Mesendoderm (in vitro differentiated cells): ENCODE measurements around the gene PFDN2.
A peak's percentile ranks its signal among the peaks of the same experiment; 100 is the strongest.
"Not testable (repeated sequence)": the region's sequence is repeated elsewhere in the genome, so short reads cannot be mapped to it uniquely, and the experiment has no call there.

Experiments
- DNase-seq: peaks from one replicate; pipeline ENCODE4 v3.0.0; 2013
- H2AK5ac ChIP-seq: 2 replicates; pipeline ENCODE4 v1.6.1; 2013; ENCODE audit warnings: low read length, inconsistent platforms
- H2BK120ac ChIP-seq: 2 replicates; pipeline ENCODE4 v1.6.1; 2013; ENCODE audit warnings: low read depth, mild to moderate bottlenecking, low read length, moderate library complexity, mixed read lengths
- H2BK15ac ChIP-seq: replicated peaks from 2 replicates; pipeline ENCODE4 v1.6.1; 2013; ENCODE audit warnings: low read depth, mild to moderate bottlenecking, moderate library complexity
- H2BK5ac ChIP-seq: 2 replicates; pipeline ENCODE4 v1.6.1; 2013; ENCODE audit warnings: low read length, inconsistent platforms
- H3K18ac ChIP-seq: 2 replicates; pipeline ENCODE4 v1.6.1; 2013; ENCODE audit warnings: mild to moderate bottlenecking, low read length, mixed read lengths
- H3K23ac ChIP-seq: one replicate; pipeline ENCODE4 v1.6.1; 2013; ENCODE audit warnings: low read length
- H3K27ac ChIP-seq: 2 replicates; pipeline ENCODE4 v1.5.1; 2013; ENCODE audit warnings: low read depth, mild to moderate bottlenecking, inconsistent platforms, low read length, moderate library complexity
- H3K27me3 ChIP-seq: 2 replicates; pipeline ENCODE4 v1.6.1; 2013; ENCODE audit warnings: low read length, control low read depth, mild to moderate bottlenecking, inconsistent platforms; ENCODE audit not compliant: insufficient read depth, poor library complexity
- H3K36me3 ChIP-seq: 2 replicates; pipeline ENCODE4 v1.6.1; 2013; ENCODE audit warnings: low read length, inconsistent platforms; ENCODE audit not compliant: control insufficient read depth, insufficient read depth
- H3K4ac ChIP-seq: one replicate; pipeline ENCODE4 v1.6.1; 2013; ENCODE audit warnings: low read depth, mild to moderate bottlenecking, low read length, moderate library complexity
- H3K4me1 ChIP-seq: 2 replicates; pipeline ENCODE4 v1.6.1; 2013; ENCODE audit warnings: low read depth, low read length, inconsistent platforms; ENCODE audit not compliant: control insufficient read depth
- H3K4me2 ChIP-seq: 2 replicates; pipeline ENCODE4 v1.6.1; 2013; ENCODE audit warnings: low read length
- H3K4me3 ChIP-seq: 2 replicates; pipeline ENCODE4 v1.5.1; 2013; ENCODE audit warnings: mild to moderate bottlenecking, low read length
- H3K56ac ChIP-seq: one replicate; pipeline ENCODE4 v1.6.1; 2013; ENCODE audit warnings: low read length
- H3K79me1 ChIP-seq: 2 replicates; pipeline ENCODE4 v1.6.1; 2013; ENCODE audit warnings: low read length, inconsistent platforms
- H3K79me2 ChIP-seq: 2 replicates; pipeline ENCODE4 v1.6.1; 2013; ENCODE audit warnings: mild to moderate bottlenecking, low read length; ENCODE audit not compliant: control insufficient read depth, insufficient read depth
- H3K9ac ChIP-seq: 2 replicates; pipeline ENCODE4 v1.6.1; 2013; ENCODE audit warnings: low read length, inconsistent platforms
- H4K5ac ChIP-seq: one replicate; pipeline ENCODE4 v1.6.1; 2013; ENCODE audit warnings: low read length
- H4K8ac ChIP-seq: one replicate; pipeline ENCODE4 v1.6.1; 2013; ENCODE audit warnings: low read depth, mild to moderate bottlenecking, control low read depth, low read length, moderate library complexity
- WGBS: extraction: QIAGEN DNeasy Blood & Tissue Kit; methylation state at CpG from one replicate; pipeline ENCODE4 v1.1.7; 2013; ENCODE audit warnings: low lambda C conversion rate, missing lambda C conversion rate; ENCODE audit not compliant: insufficient coverage; ENCODE audit errors: extremely low coverage; 5-methylcytosine and 5-hydroxymethylcytosine counted together

The PFDN2 gene

DNA sequence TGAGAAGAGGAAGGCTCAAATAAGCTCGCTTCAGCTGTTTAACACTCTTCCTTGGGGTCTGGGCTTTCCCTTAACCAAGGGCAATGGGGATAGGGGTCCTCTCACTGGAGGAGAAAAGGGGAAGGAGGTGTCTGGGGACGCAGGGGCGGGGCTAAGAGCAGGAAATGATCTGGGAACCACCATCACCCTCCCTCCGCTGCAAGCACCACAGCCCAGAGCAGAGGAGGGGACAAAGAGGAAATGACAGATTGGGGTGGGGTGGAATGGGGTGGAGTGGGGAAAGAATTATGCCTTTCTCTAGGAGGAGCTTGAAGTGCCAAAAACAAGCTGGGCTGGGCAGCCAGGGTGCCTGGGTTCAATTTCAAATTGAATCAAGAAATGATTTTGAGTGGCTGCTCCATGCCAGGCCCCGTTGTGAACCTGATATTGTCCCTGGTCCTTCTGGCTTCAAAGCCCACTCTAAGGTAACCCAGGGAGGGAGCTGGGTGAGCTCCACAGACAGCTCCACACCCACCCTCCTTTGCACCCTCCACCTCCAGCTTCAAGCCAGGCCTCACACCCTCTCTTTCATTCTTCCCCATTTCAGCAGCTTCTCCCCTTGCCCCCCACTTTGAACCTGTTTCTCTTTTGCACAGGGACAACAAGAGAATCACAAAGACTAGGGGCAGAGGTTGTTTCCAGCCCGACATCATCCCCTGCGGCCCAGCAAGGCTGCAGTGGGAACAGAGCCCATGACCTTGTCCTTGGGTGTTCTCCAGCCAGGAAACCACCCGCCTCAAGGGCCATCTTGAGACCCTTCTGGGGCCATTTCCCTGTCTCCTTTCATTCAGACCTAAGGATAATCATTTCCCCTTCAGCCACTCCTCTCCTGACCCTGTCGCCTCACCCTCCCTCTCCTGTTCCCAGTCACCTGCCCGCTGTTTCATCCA is 49.3 kb downstream of the PFDN2 start:
- H3K4me1 ChIP-seq, result peaks cover 3% of the 10 kb centered on the region
- no peak overlapping the region for H3K4me2 ChIP-seq
- no peak overlapping the region for H2AK5ac ChIP-seq
- no peaks in the 10 kb centered on the region for H3K36me3 ChIP-seq
- H2BK5ac ChIP-seq, result no peak overlapping the region
- no peak overlapping the region for H3K9ac ChIP-seq
- H3K27ac ChIP-seq, result no peak overlapping the region
- peak overlapping the region; percentile 11 for H3K56ac ChIP-seq
- WGBS, result no CpG with 5 or more reads among the region's 10 CpGs
- peak overlapping the region; percentile 87 for H4K8ac ChIP-seq
- H3K4me3 ChIP-seq, result no peak overlapping the region
- H4K5ac ChIP-seq, result peak overlapping the region; percentile 1
- no peak overlapping the region for H2BK120ac ChIP-seq
- no peak overlapping the region for H3K23ac ChIP-seq
- no peak overlapping the region for H3K4ac ChIP-seq
- H3K18ac ChIP-seq, result no peak overlapping the region
- no peaks in the 10 kb centered on the region for H3K79me2 ChIP-seq
- no peaks in the 10 kb centered on the region for H3K79me1 ChIP-seq
- no peaks in the 10 kb centered on the region for H3K27me3 ChIP-seq
- no peak overlapping the region for H2BK15ac ChIP-seq
- no peak for DNase-seq

GRCh38 chr1:161066694-161067093 is 51.1 kb downstream of the PFDN2 start:
- H3K36me3 ChIP-seq, result no peaks in the 10 kb centered on the region
- H3K4ac ChIP-seq, result no peak overlapping the region
- H3K4me2 ChIP-seq, result no peak overlapping the region
- H3K79me2 ChIP-seq, result no peaks in the 10 kb centered on the region
- no peak overlapping the region for H3K18ac ChIP-seq
- no peak overlapping the region for H3K4me3 ChIP-seq
- H3K4me1 ChIP-seq, result peaks cover 3% of the 10 kb centered on the region
- DNase-seq, result no peak
- H3K27ac ChIP-seq, result no peak overlapping the region
- H3K9ac ChIP-seq, result peak overlapping the region; percentile 7
- H2BK5ac ChIP-seq, result no peak overlapping the region
- H2BK120ac ChIP-seq, result no peak overlapping the region
- no peak overlapping the region for H2AK5ac ChIP-seq
- H3K23ac ChIP-seq, result no peak overlapping the region
- H3K27me3 ChIP-seq, result no peaks in the 10 kb centered on the region
- H3K79me1 ChIP-seq, result no peaks in the 10 kb centered on the region
- H4K8ac ChIP-seq, result no peak overlapping the region
- H2BK15ac ChIP-seq, result no peak overlapping the region
- no CpG with 5 or more reads among the region's 3 CpGs for WGBS
- no peak overlapping the region for H4K5ac ChIP-seq
- peak overlapping the region; percentile 49 for H3K56ac ChIP-seq

DNA sequence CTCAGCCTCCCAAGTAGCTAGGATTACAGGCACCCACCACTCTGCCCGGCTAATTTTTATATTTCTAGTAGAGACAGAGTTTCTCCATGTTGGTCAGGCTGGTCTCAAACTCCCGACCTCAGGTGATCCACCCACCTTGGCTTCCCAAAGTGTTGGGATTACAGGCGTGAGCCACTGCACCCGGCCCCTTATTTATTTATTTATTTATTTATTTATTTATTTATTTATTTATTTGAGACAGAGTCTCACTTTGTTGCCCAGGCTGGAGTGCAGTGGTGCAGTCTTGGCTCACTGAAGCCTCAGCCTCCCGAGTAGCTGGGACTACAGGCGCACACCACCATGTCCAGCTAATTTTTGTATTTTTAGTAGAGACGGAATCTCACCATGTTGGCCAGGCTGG is 52.2 kb downstream of the PFDN2 start:
- DNase-seq, H3K36me3 ChIP-seq, H3K4me1 ChIP-seq, H2BK15ac ChIP-seq, H3K18ac ChIP-seq, H3K9ac ChIP-seq, H4K8ac ChIP-seq, H3K79me2 ChIP-seq, H3K27ac ChIP-seq, H4K5ac ChIP-seq, H2BK5ac ChIP-seq, H2BK120ac ChIP-seq, H3K4me2 ChIP-seq, H3K4ac ChIP-seq, H3K56ac ChIP-seq, H2AK5ac ChIP-seq, H3K79me1 ChIP-seq, H3K23ac ChIP-seq, H3K4me3 ChIP-seq, H3K27me3 ChIP-seq: not testable (repeated sequence)
- WGBS, result no CpG with 5 or more reads among the region's 7 CpGs

- H3K56ac ChIP-seq, H4K5ac ChIP-seq, H2AK5ac ChIP-seq, H3K27me3 ChIP-seq, H3K79me2 ChIP-seq, H2BK15ac ChIP-seq, H4K8ac ChIP-seq, DNase-seq, H2BK120ac ChIP-seq, H3K27ac ChIP-seq, H3K23ac ChIP-seq, H3K79me1 ChIP-seq, H3K4me2 ChIP-seq, H3K18ac ChIP-seq, H3K4ac ChIP-seq, H3K36me3 ChIP-seq, H3K4me3 ChIP-seq, H3K9ac ChIP-seq, H3K4me1 ChIP-seq, H2BK5ac ChIP-seq: not testable (repeated sequence)
- no CpG with 5 or more reads among the region's 6 CpGs for WGBS
Observed at GRCh38 chr1:161063936-161064335, 53.9 kb downstream of the PFDN2 start.

GRCh38 chr1:161061419-161061818 is 56.4 kb downstream of the PFDN2 start:
- Histone ChIP-seq H3K27ac (no peak overlapping the region), H2BK120ac (no peak overlapping the region), H3K79me1 (no peaks in the 10 kb centered on the region), H3K79me2 (no peaks in the 10 kb centered on the region), H3K27me3 (no peaks in the 10 kb centered on the region), H2AK5ac (no peak overlapping the region), H3K4me2 (no peak overlapping the region), H4K8ac (no peak overlapping the region), H3K4me1 (peaks cover 3% of the 10 kb centered on the region), H3K4ac (no peak overlapping the region), H3K23ac (no peak overlapping the region), H2BK15ac (no peak overlapping the region), H3K56ac (no peak overlapping the region), H2BK5ac (no peak overlapping the region), H3K36me3 (no peaks in the 10 kb centered on the region), H3K18ac (no peak overlapping the region), H4K5ac (no peak overlapping the region), H3K9ac (no peak overlapping the region), H3K4me3 (no peak overlapping the region)
- no peak for DNase-seq
- WGBS, result no CpG with 5 or more reads among the region's 4 CpGs
